BE2C (cell line): ENCODE data around the gene PTPA.
"Not testable (repeated sequence)": the region's sequence is repeated elsewhere in the genome, so short reads cannot be mapped to it uniquely, and the experiment has no call there.

Source experiments
- DNase-seq: peaks from one replicate; pipeline ENCODE4 v3.0.0-alpha.2; 2020
- H3K27me3 ChIP-seq: fragments of 250-450 bp; sonication (Bioruptor Pico); 2 replicates; pipeline ENCODE4 v1.5.1; 2020; ENCODE audit warnings: mild to moderate bottlenecking
- H3K36me3 ChIP-seq: fragments of 250-450 bp; sonication (Bioruptor Pico); 2 replicates; pipeline ENCODE4 v1.5.1; 2020; ENCODE audit warnings: mild to moderate bottlenecking
- H3K4me1 ChIP-seq: fragments of 250-450 bp; sonication (Bioruptor Pico); 2 replicates; pipeline ENCODE4 v1.5.1; 2020
- H3K4me3 ChIP-seq: 2 replicates; pipeline ENCODE4 v1.5.1; 2011; ENCODE audit warnings: low read depth, low read length
- H3K9me3 ChIP-seq: fragments of 250-450 bp; sonication (Bioruptor Pico); 2 replicates; pipeline ENCODE4 v1.5.1; 2020
- CTCF ChIP-seq: IDR thresholded peaks from 2 replicates; pipeline ENCODE4 v1.5.1; 2012; ENCODE audit warnings: mild to moderate bottlenecking, low read depth, low read length

The PTPA gene

GRCh38 chr9:129183495-129184218 lies 72.4 kb downstream of the PTPA start:
- DNase-seq: no peak
- no peak for TF ChIP-seq CTCF
- H3K36me3 ChIP-seq: no peaks in the 10 kb centered on the region
- no peak overlapping the region for H3K4me3 ChIP-seq
- H3K27me3 ChIP-seq: no peaks in the 10 kb centered on the region
- no peaks in the 10 kb centered on the region for H3K4me1 ChIP-seq
- H3K9me3 ChIP-seq: no peaks in the 10 kb centered on the region

- DNase-seq: no peak
- no peaks in the 10 kb centered on the region for H3K27me3 ChIP-seq
- H3K4me1 ChIP-seq: no peaks in the 10 kb centered on the region
These were observed 73.0 kb downstream of the PTPA start for GRCh38 chr9:129184219-129184524.

GRCh38 chr9:129184596-129185122 lies 73.4 kb downstream of the PTPA start:
- Histone ChIP-seq H3K27me3 (no peaks in the 10 kb centered on the region), H3K9me3 (no peaks in the 10 kb centered on the region), H3K4me1 (no peaks in the 10 kb centered on the region), H3K4me3 (no peak overlapping the region), H3K36me3 (no peaks in the 10 kb centered on the region)
- no peak for TF ChIP-seq CTCF
- DNase-seq: no peak

More at GRCh38 chr9:129184219-129184524, 73.0 kb downstream of the PTPA start:
- no peak for TF ChIP-seq CTCF
- no peaks in the 10 kb centered on the region for H3K9me3 ChIP-seq
- H3K36me3 ChIP-seq: no peaks in the 10 kb centered on the region
- H3K4me3 ChIP-seq: no peak overlapping the region

GRCh38 chr9:129185402-129185801 lies 74.2 kb downstream of the PTPA start:
- no peaks in the 10 kb centered on the region for H3K36me3 ChIP-seq
- no peaks in the 10 kb centered on the region for H3K9me3 ChIP-seq
- H3K4me1 ChIP-seq: no peaks in the 10 kb centered on the region
- DNase-seq: no peak
- no peak for TF ChIP-seq CTCF
- H3K27me3 ChIP-seq: no peaks in the 10 kb centered on the region
- H3K4me3 ChIP-seq: no peak overlapping the region

- no peak overlapping the region for H3K4me3 ChIP-seq
- DNase-seq: no peak
- H3K27me3 ChIP-seq: no peaks in the 10 kb centered on the region
- no peaks in the 10 kb centered on the region for H3K4me1 ChIP-seq
- no peaks in the 10 kb centered on the region for H3K36me3 ChIP-seq
- H3K9me3 ChIP-seq: no peaks in the 10 kb centered on the region
- TF ChIP-seq CTCF: no peak
These were observed 74.8 kb downstream of the PTPA start for GRCh38 chr9:129185991-129186390.

- Histone ChIP-seq H3K4me3 (no peak overlapping the region), H3K36me3 (no peaks in the 10 kb centered on the region), H3K27me3 (no peaks in the 10 kb centered on the region), H3K4me1 (no peaks in the 10 kb centered on the region), H3K9me3 (no peaks in the 10 kb centered on the region)
- no peak for TF ChIP-seq CTCF
- DNase-seq: no peak
These were observed 75.8 kb downstream of the PTPA start for GRCh38 chr9:129187042-129187441.

- H3K9me3 ChIP-seq, H3K4me3 ChIP-seq, H3K27me3 ChIP-seq, H3K4me1 ChIP-seq, DNase-seq, H3K36me3 ChIP-seq: not testable (repeated sequence)
These were observed 78.8 kb downstream of the PTPA start for GRCh38 chr9:129189971-129190370.
